HG03521 (cell line): Measurements from ENCODE around the gene IRAK1BP1.
"Not testable (repeated sequence)": the region's sequence is repeated elsewhere in the genome, so short reads cannot be mapped to it uniquely, and the experiment has no call there.

Source experiments
- ATAC-seq: cut with Tn5 transposase; IDR thresholded peaks from one replicate; pipeline ENCODE4 v1.9.1; 2021; ENCODE audit warnings: mild to moderate bottlenecking, moderate library complexity; ENCODE audit not compliant: unreplicated experiment

IRAK1BP1 gene

GRCh38 chr6:78867370-78868040, at the start of gene IRAK1BP1:
Gene IRAK1BP1 (plus strand): TSS chr6:78867551. CDS start chr6:78867577, 26 bp downstream.
- peak; percentile 94 for ATAC-seq

- no peak for ATAC-seq
These were observed 43.3 kb upstream of the IRAK1BP1 start for GRCh38 chr6:78824045-78824444.

- ATAC-seq, result no peak
These were observed 37.9 kb upstream of the IRAK1BP1 start for GRCh38 chr6:78829407-78829806.

- ATAC-seq, result no peak
These were observed 36.5 kb upstream of the IRAK1BP1 start for GRCh38 chr6:78830805-78831204.

GRCh38 chr6:78831492-78831891, 35.9 kb upstream of the IRAK1BP1 start:
- no peak for ATAC-seq

- no peak for ATAC-seq
These were observed 35.1 kb upstream of the IRAK1BP1 start for GRCh38 chr6:78832091-78832808.

- ATAC-seq, result no peak
These were observed 31.5 kb upstream of the IRAK1BP1 start for GRCh38 chr6:78835817-78836216.

GRCh38 chr6:78836598-78836997, 30.8 kb upstream of the IRAK1BP1 start:
- ATAC-seq, result no peak

GRCh38 chr6:78841111-78841510, 26.2 kb upstream of the IRAK1BP1 start:
- ATAC-seq, result no peak

GRCh38 chr6:78842953-78843352, 24.4 kb upstream of the IRAK1BP1 start:
- no peak for ATAC-seq

- no peak for ATAC-seq
These were observed 22.5 kb upstream of the IRAK1BP1 start for GRCh38 chr6:78844899-78845298.

GRCh38 chr6:78845567-78845966, 21.8 kb upstream of the IRAK1BP1 start:
- ATAC-seq, result no peak

- ATAC-seq, result no peak
These were observed 16.7 kb upstream of the IRAK1BP1 start for GRCh38 chr6:78850621-78851020.

- ATAC-seq, result no peak
These were observed 16.2 kb upstream of the IRAK1BP1 start for GRCh38 chr6:78851156-78851555.

- no peak for ATAC-seq
These were observed 12.8 kb upstream of the IRAK1BP1 start for GRCh38 chr6:78854546-78854945.

GRCh38 chr6:78858339-78858938, 8.9 kb upstream of the IRAK1BP1 start:
- ATAC-seq, result not testable (repeated sequence)

GRCh38 chr6:78861509-78861908, 5.8 kb upstream of the IRAK1BP1 start:
- no peak for ATAC-seq

- ATAC-seq, result no peak
These were observed 3.8 kb upstream of the IRAK1BP1 start for GRCh38 chr6:78863576-78863975.

- no peak for ATAC-seq
These were observed 2.4 kb upstream of the IRAK1BP1 start for GRCh38 chr6:78864957-78865356.

- peak; percentile 28 for ATAC-seq
These were observed 356 bp upstream of the IRAK1BP1 start for GRCh38 chr6:78867020-78867369.

- no peak for ATAC-seq
These were observed 765 bp downstream of the IRAK1BP1 start for GRCh38 chr6:78868116-78868515.

GRCh38 chr6:78875505-78875904, 8.2 kb downstream of the IRAK1BP1 start:
- no peak for ATAC-seq
